Body of pancreas (tissue), 4 donors: ENCODE measurements around the gene OR6C65.

ENCODE experiments used
- CTCF ChIP-seq, 7 experiments: fragments of 450-650 bp in 4 of 7; fragments of 200-600 bp in 3 of 7; sonication (generic) in 3 of 7; IDR thresholded peaks; one replicate each; pipeline ENCODE4 v1.5.1; 2016 to 2019; ENCODE audit warnings: antibody characterized with exemption in 7 of 7
- POLR2A ChIP-seq, 3 donors: fragments of 450-650 bp; IDR thresholded peaks; one replicate each; pipeline ENCODE4 v1.6.1; 2016; ENCODE audit warnings: antibody characterized with exemption in 3 of 3, mild to moderate bottlenecking in 2 of 3

GRCh38 chr12:55372521-55372920, 27.8 kb upstream of the OR6C65 start:
- TF ChIP-seq POLR2A (IDR thresholded peaks at IDR 0.05) (no peak), CTCF (IDR thresholded peaks at IDR 0.05) (no peak)
